Measurements from ENCODE around the gene SETDB2.

GRCh38 chr13:49524740-49525501 lies 80.8 kb downstream of the SETDB2 start:
- TF ChIP-seq EZH2 (IDR thresholded peaks at IDR 0.05; ENCODE audit: insufficient read depth, poor library complexity, severe bottlenecking) (no peak), EZH2phosphoT487 (IDR thresholded peaks at IDR 0.05; ENCODE audit: insufficient read depth, low read depth) (no peak)
